Body of pancreas (tissue), 4 donors: ENCODE data around the gene BCAT1.

Experiments used
- CTCF ChIP-seq, 7 experiments: fragments of 450-650 bp in 4 of 7; fragments of 200-600 bp in 3 of 7; sonication (generic) in 3 of 7; IDR thresholded peaks; one replicate each; pipeline ENCODE4 v1.5.1; 2016 to 2019; ENCODE audit warnings: antibody characterized with exemption in 7 of 7
- POLR2A ChIP-seq, 3 donors: fragments of 450-650 bp; IDR thresholded peaks; one replicate each; pipeline ENCODE4 v1.6.1; 2016; ENCODE audit warnings: antibody characterized with exemption in 3 of 3, mild to moderate bottlenecking in 2 of 3

- TF ChIP-seq CTCF (IDR thresholded peaks at IDR 0.05) (no peak), POLR2A (IDR thresholded peaks at IDR 0.05) (no peak)
Measured at GRCh38 chr12:24803430-24804245, 145.3 kb downstream of the BCAT1 start.
